HG02623 (cell line): ENCODE results near the gene NPAS4.
"Not testable (repeated sequence)": the region's sequence is repeated elsewhere in the genome, so short reads cannot be mapped to it uniquely, and the experiment has no call there.

ENCODE experiments used
- ATAC-seq: cut with Tn5 transposase; IDR thresholded peaks from one replicate; pipeline ENCODE4 v1.9.1; 2021; ENCODE audit warnings: moderate library complexity; ENCODE audit not compliant: unreplicated experiment

Gene NPAS4

GRCh38 chr11:66417000-66417399 is 3.8 kb upstream of the NPAS4 start:
- ATAC-seq, result no peak

- no peak for ATAC-seq
Observed at GRCh38 chr11:66418168-66418985, 2.5 kb upstream of the NPAS4 start.

GRCh38 chr11:66418986-66419308 is 1.9 kb upstream of the NPAS4 start:
- ATAC-seq, result no peak

- no peak for ATAC-seq
Observed at GRCh38 chr11:66419825-66420224, 1.0 kb upstream of the NPAS4 start.

- no peak for ATAC-seq
Observed at GRCh38 chr11:66421492-66422205, 814 bp downstream of the NPAS4 start.

- ATAC-seq, result no peak
Observed at GRCh38 chr11:66426314-66426713, 5.5 kb downstream of the NPAS4 start.

- no peak for ATAC-seq
Observed at GRCh38 chr11:66428933-66429332, 8.1 kb downstream of the NPAS4 start.

- no peak for ATAC-seq
Observed at GRCh38 chr11:66429983-66430602, 9.3 kb downstream of the NPAS4 start.

GRCh38 chr11:66431287-66431686 is 10.5 kb downstream of the NPAS4 start:
- not testable (repeated sequence) for ATAC-seq

- not testable (repeated sequence) for ATAC-seq
Observed at GRCh38 chr11:66431871-66432329, 11.1 kb downstream of the NPAS4 start.

GRCh38 chr11:66432597-66432996 is 11.8 kb downstream of the NPAS4 start:
- no peak for ATAC-seq

- ATAC-seq, result no peak
Observed at GRCh38 chr11:66437979-66438503, 17.2 kb downstream of the NPAS4 start.

GRCh38 chr11:66438504-66439466 is 17.9 kb downstream of the NPAS4 start, which contains the start of gene MRPL11:
Gene MRPL11 (minus strand): TSS chr11:66438848. CDS start chr11:66438754, 94 bp downstream.
- peak; percentile 91 for ATAC-seq

GRCh38 chr11:66440101-66440939 is 19.5 kb downstream of the NPAS4 start:
- ATAC-seq, result not testable (repeated sequence)

GRCh38 chr11:66440940-66441282 is 20.1 kb downstream of the NPAS4 start:
- ATAC-seq, result not testable (repeated sequence)

- no peak for ATAC-seq
Observed at GRCh38 chr11:66443602-66444001, 22.8 kb downstream of the NPAS4 start.

- no peak for ATAC-seq
Observed at GRCh38 chr11:66447012-66447411, 26.2 kb downstream of the NPAS4 start.

GRCh38 chr11:66448523-66448922 is 27.7 kb downstream of the NPAS4 start:
- ATAC-seq, result no peak

GRCh38 chr11:66450560-66450959 is 29.7 kb downstream of the NPAS4 start:
- ATAC-seq, result no peak
